BJ (cell line): ENCODE measurements around the gene SUGCT. TPM values are rescaled to one million over a fixed set of nuclear protein-coding genes. Genes with fewer than 3 reads are reported as not detected.

ENCODE experiments used
- CTCF ChIA-PET: fragments of 350-600 bp; formaldehyde crosslinking; extraction: SDS; loops from one replicate; lab custom pipeline; 2021; ENCODE audit warnings: antibody characterized with exemption, inconsistent platforms; lab: Yijun Ruan, JAX
- POLR2A ChIA-PET: fragments of 300-600 bp; sonication (Branson Sonifier 250); formaldehyde crosslinking; extraction: SDS; loops from one replicate; lab custom pipeline; 2021; ENCODE audit warnings: antibody characterized with exemption; lab: Charles Lee
- DNase-seq: peaks from one replicate; pipeline ENCODE4 v3.0.0-alpha.2; 2011; ENCODE audit warnings: low read depth
- H3K27me3 ChIP-seq: 2 replicates; pipeline ENCODE4 v1.6.0; 2011; ENCODE audit warnings: low read length; ENCODE audit not compliant: control insufficient read depth, insufficient read depth
- H3K36me3 ChIP-seq: 2 replicates; pipeline ENCODE4 v1.5.1; 2011; ENCODE audit warnings: low read length; ENCODE audit not compliant: control insufficient read depth, insufficient read depth
- H3K4me3 ChIP-seq: 2 replicates; pipeline ENCODE4 v1.5.1; 2011; ENCODE audit warnings: low read depth, mild to moderate bottlenecking, control low read depth, low read length
- polyA plus RNA-seq: library from polyadenylated mRNA; depleted of rRNA; stranded (reverse); fragments of >200 nt; gene quantifications from 2 replicates; pipeline ENCODE4 v1.2.3, GENCODE V29; 2011
- TF ChIP-seq, protein P1 (sequence below): IDR thresholded peaks from 2 replicates; pipeline ENCODE4 v1.5.1; 2011; ENCODE audit warnings: low read depth, mild to moderate bottlenecking, control low read depth, inconsistent platforms, low read length, moderate library complexity; ENCODE audit not compliant: insufficient read depth

SUGCT gene
- polyA plus RNA-seq, 1 experiment: 10.6 TPM

DNA sequence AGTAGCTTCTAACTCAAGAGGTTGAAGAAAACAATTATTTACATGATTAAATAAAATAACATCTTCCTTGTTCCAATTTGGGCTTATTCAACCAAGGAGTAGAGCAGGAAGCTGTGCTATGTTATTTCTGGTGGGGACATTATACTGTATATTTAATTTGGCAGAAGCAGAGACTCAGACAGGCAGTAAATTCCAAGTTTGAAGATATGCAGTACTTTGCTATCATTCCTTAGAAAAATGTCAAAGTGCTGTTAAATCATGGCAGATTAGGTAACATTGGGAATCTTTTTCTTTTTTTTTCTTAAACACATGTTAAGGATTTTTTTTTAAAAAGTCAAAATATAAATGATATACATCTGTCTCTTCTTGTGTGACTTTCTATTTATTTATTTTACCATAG, 190.1 kb downstream of the SUGCT start:
- no peak for DNase-seq
- no peaks in the 10 kb centered on the region for H3K27me3 ChIP-seq
- TF ChIP-seq, protein P1, sequence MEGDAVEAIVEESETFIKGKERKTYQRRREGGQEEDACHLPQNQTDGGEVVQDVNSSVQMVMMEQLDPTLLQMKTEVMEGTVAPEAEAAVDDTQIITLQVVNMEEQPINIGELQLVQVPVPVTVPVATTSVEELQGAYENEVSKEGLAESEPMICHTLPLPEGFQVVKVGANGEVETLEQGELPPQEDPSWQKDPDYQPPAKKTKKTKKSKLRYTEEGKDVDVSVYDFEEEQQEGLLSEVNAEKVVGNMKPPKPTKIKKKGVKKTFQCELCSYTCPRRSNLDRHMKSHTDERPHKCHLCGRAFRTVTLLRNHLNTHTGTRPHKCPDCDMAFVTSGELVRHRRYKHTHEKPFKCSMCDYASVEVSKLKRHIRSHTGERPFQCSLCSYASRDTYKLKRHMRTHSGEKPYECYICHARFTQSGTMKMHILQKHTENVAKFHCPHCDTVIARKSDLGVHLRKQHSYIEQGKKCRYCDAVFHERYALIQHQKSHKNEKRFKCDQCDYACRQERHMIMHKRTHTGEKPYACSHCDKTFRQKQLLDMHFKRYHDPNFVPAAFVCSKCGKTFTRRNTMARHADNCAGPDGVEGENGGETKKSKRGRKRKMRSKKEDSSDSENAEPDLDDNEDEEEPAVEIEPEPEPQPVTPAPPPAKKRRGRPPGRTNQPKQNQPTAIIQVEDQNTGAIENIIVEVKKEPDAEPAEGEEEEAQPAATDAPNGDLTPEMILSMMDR: no peak
- H3K36me3 ChIP-seq: no peaks in the 10 kb centered on the region
- no peak overlapping the region for H3K4me3 ChIP-seq
- ChIA-PET CTCF (interaction anchor here (0.5 to 2.0 kb wide), 7 partner anchors 90 to 1409 kb away, joined by 3 to 8 read pairs (median 3); no protein-coding TSS in a partner anchor), POLR2A (interaction anchor here (0.7 kb wide), 1 partner anchor 867 kb away, joined by 3 read pairs; no protein-coding TSS in a partner anchor)

DNA sequence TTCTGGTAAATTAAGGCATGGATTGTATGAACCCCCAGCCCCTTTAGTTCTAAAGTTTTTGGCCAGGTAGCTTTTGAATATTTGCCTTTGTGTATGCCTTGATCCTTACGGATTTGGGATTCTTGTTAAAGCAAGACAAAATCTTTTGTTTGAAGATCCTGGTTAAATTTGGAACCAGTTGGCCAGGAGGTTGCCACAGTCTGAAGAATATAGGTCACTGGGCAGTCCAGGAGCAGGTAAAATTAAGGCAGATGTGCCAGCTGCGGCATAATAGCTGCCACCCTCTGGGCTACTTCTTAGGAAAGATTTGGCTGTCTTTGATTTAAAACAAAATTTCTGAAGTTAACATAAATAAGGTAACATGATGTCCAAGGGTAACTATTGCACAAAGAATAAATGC, 192.3 kb downstream of the SUGCT start:
- TF ChIP-seq, protein P1: no peak
- POLR2A ChIA-PET: no interaction called here

DNA sequence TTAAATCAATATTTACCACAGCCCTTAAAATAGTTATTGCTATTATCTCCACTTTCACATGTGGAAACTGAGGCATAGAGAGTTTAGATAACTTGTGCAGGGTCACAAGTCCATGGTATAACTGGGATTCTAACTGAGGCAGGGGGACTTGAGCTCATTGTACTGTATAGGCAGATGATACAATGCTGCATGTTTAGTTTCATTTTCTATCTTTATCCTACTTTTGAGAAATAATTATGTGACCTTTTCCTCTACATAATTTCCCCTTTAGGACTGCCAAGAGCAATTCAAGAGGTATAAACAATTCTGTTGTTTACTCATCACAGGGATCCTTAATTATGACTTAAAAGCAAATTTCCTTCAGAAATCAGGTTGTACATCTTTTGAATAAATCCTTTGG, 193.1 kb downstream of the SUGCT start:
- TF ChIP-seq, protein P1: no peak
- Histone ChIP-seq H3K27me3 (no peaks in the 10 kb centered on the region), H3K4me3 (no peak overlapping the region), H3K36me3 (no peaks in the 10 kb centered on the region)
- DNase-seq: no peak
- CTCF ChIA-PET: interaction anchor here (0.6 to 3.1 kb wide), 3 partner anchors 144 to 1377 kb away, joined by 3 to 12 read pairs (median 4); no protein-coding TSS in a partner anchor
- POLR2A ChIA-PET: no interaction called here

More for the DNA sequence above, 192.3 kb downstream of the SUGCT start:
- CTCF ChIA-PET: interaction anchor here (1.2 to 2.0 kb wide), 2 partner anchors 437 to 1377 kb away, joined by 6 to 7 read pairs; no protein-coding TSS in a partner anchor
- no peak overlapping the region for H3K4me3 ChIP-seq
- H3K27me3 ChIP-seq: no peaks in the 10 kb centered on the region
- no peaks in the 10 kb centered on the region for H3K36me3 ChIP-seq
- no peak for DNase-seq

DNA sequence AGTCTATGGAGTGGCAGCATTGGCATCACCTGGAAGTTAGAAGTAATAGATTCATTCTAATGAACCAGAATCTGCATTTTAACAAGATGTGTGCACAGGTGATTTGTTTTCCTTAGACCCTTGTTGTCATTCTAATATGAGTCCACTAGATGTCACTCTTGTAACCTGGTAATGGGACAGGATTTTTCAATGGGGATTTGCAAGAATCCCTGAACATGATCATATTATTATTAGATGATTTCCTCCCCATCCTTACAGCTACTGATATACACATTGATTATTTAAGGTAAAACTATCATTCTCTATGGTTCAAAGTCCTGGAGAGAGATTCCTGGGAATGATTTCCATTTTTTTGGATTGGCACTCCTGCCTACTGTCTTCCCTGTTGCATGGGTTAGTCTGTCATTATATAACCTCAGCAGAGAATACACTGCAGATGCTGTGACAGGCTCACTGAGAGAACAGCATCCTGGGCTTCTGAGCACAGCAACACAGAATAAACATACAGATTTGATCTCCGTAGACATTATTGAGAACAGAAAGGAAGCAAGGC, 194.9 kb downstream of the SUGCT start:
- Histone ChIP-seq H3K4me3 (no peak overlapping the region), H3K36me3 (no peaks in the 10 kb centered on the region), H3K27me3 (no peaks in the 10 kb centered on the region)
- peak; percentile 31 for DNase-seq
- TF ChIP-seq, protein P1: peak; percentile 59
- ChIA-PET POLR2A (no interaction called here), CTCF (interaction anchor here (0.6 to 3.1 kb wide), 7 partner anchors 11 to 1376 kb away, joined by 3 to 12 read pairs (median 5); no protein-coding TSS in a partner anchor)

DNA sequence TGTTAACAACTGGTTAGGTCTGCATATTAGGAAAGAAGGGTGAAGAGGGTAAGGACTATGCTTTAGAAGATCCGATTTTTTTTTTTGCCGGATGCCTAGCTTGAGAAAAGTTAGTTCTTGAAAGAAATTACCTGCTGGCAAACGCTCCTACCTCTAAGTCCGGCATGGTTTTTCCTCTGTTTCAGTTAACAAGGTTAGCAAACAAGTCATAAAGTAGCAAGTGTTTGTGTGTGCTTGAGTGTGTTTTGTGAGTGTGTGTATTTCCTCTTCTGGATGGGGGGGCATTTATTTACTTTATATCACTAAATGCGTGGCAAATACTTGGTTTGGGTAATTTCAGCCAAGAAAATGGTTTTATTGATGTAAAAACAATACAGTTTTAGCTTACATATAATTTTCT, 195.6 kb downstream of the SUGCT start:
- Histone ChIP-seq H3K4me3 (no peak overlapping the region), H3K36me3 (no peaks in the 10 kb centered on the region), H3K27me3 (no peaks in the 10 kb centered on the region)
- CTCF ChIA-PET: interaction anchor here (0.6 to 3.1 kb wide), 9 partner anchors 98 to 1375 kb away, joined by 3 to 12 read pairs (median 6); no protein-coding TSS in a partner anchor
- POLR2A ChIA-PET: no interaction called here
- TF ChIP-seq, protein P1: no peak
- no peak for DNase-seq
